D721Med (cell line): ENCODE data around the gene ADARB2.

ENCODE experiments used
- DNase-seq: peaks from one replicate; pipeline ENCODE4 v3.0.0; 2011; ENCODE audit warnings: low spot score; ENCODE audit not compliant: insufficient read length
- FAIRE-seq: peaks from 2 replicates; lab custom pipeline; 2011; peaks lifted over from hg19 to GRCh38; lab: Jason Lieb, UNC
- CTCF ChIP-seq: IDR thresholded peaks from 2 replicates; pipeline ENCODE4 v1.5.1; 2012; ENCODE audit warnings: mild to moderate bottlenecking, control low read depth; ENCODE audit not compliant: insufficient read depth; ENCODE audit errors: missing control alignments

The ADARB2 gene

GRCh38 chr10:1645896-1646295, 91.4 kb downstream of the ADARB2 start:
- FAIRE-seq, result no peak

GRCh38 chr10:1644191-1644711, 93.1 kb downstream of the ADARB2 start:
- DNase-seq, result no peak
- TF ChIP-seq CTCF, result no peak
- FAIRE-seq, result no peak

More at GRCh38 chr10:1645896-1646295, 91.4 kb downstream of the ADARB2 start:
- TF ChIP-seq CTCF, result no peak
- no peak for DNase-seq

GRCh38 chr10:1643908-1644179, 93.5 kb downstream of the ADARB2 start:
- DNase-seq (no peak), FAIRE-seq (no peak)
- no peak for TF ChIP-seq CTCF

GRCh38 chr10:1643161-1643907, 94.0 kb downstream of the ADARB2 start:
- no peak for TF ChIP-seq CTCF
- DNase-seq, result no peak
- no peak for FAIRE-seq

GRCh38 chr10:1642600-1643160, 94.6 kb downstream of the ADARB2 start:
- TF ChIP-seq CTCF, result no peak
- DNase-seq (no peak), FAIRE-seq (no peak)

- DNase-seq (no peak), FAIRE-seq (no peak)
- TF ChIP-seq CTCF, result no peak
Measured at GRCh38 chr10:1641402-1641801, 95.9 kb downstream of the ADARB2 start.

- no peak for DNase-seq
- TF ChIP-seq CTCF, result no peak
- FAIRE-seq, result no peak
Measured at GRCh38 chr10:1638889-1639419, 98.4 kb downstream of the ADARB2 start.
